22Rv1 (cell line): ENCODE results near the gene PIP5K1A.

Experiments
- H3K27ac ChIP-seq: fragments of 450-650 bp; 2 replicates; pipeline ENCODE4 v1.5.1; 2017
- CTCF ChIP-seq: fragments of 450-650 bp; IDR thresholded peaks from 2 replicates; pipeline ENCODE4 v1.5.1; 2017; ENCODE audit warnings: mild to moderate bottlenecking
- ZFX ChIP-seq: fragments of 450-650 bp; IDR thresholded peaks from 2 replicates; pipeline ENCODE4 v1.6.1; 2017; ENCODE audit warnings: antibody characterized with exemption, borderline replicate concordance

Gene PIP5K1A

GRCh38 chr1:151277249-151277648 lies 78.9 kb downstream of the PIP5K1A start:
- TF ChIP-seq ZFX (no peak), CTCF (no peak)
- no peak overlapping the region for H3K27ac ChIP-seq

GRCh38 chr1:151281225-151281968 lies 83.0 kb downstream of the PIP5K1A start:
- TF ChIP-seq CTCF (no peak; the same call in 1 of the 2 replicates), ZFX (no peak)

GRCh38 chr1:151281969-151282882 lies 83.9 kb downstream of the PIP5K1A start, which contains the start of gene ZNF687:
Gene ZNF687 (plus strand): TSS chr1:151282299. CDS start chr1:151286292, 3,993 bp downstream.
- TF ChIP-seq CTCF, result no peak
- no peak for TF ChIP-seq ZFX
- H3K27ac ChIP-seq, result peak within 1 kb of the TSS; percentile 97

More at GRCh38 chr1:151281225-151281968, 83.0 kb downstream of the PIP5K1A start:
- H3K27ac ChIP-seq, result peak overlapping the region; percentile 97

GRCh38 chr1:151282883-151283725 lies 84.8 kb downstream of the PIP5K1A start:
- TF ChIP-seq ZFX (no peak), CTCF (no peak)
- H3K27ac ChIP-seq, result peak overlapping the region; percentile 97

GRCh38 chr1:151284013-151284577 lies 85.7 kb downstream of the PIP5K1A start:
- no peak for TF ChIP-seq CTCF
- TF ChIP-seq ZFX, result no peak
- H3K27ac ChIP-seq, result peak overlapping the region; percentile 97

- H3K27ac ChIP-seq, result no peak overlapping the region
- TF ChIP-seq ZFX, result no peak
- no peak for TF ChIP-seq CTCF
Observed at GRCh38 chr1:151286619-151287340, 88.4 kb downstream of the PIP5K1A start.
